ENCODE data around the gene EHBP1L1. TPM values are rescaled to one million over a fixed set of nuclear protein-coding genes. Genes with fewer than 3 reads are reported as not detected.

EHBP1L1 gene
- total and polyA plus RNA-seq, 9 donors: 21.7 to 63.0 (median 40.3) TPM

DNA sequence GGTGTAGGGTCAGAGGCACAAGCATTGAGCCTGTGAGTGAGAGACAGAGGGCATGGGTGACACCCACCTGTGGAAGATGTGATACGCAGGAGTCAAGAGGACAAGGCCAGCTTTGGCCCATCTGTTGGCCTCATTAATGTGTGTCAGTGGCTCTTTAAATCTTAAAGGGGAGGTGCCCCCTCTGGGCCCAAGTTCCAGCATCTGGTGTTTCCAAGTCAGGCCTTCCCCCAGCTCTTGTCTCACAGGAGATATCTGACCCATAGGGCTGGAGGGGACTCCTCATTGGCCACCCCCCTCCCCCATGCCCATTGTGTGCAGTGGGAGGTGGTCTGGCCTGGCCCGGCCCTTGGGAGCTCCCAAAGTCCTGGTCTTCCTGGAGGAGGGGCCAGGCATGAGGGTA is 10.8 kb downstream of the EHBP1L1 start:
- 74 to 82% (median 78%) methylated on average over 2 of the region's 2 CpGs for WGBS, 3 donors
- Histone ChIP-seq H3K9me3 (no peaks in the 10 kb centered on the region), H3K27ac (no peak overlapping the region), H3K4me3 (no peak overlapping the region), H3K36me3 (no peaks in the 10 kb centered on the region), H3K27me3 (no peaks in the 10 kb centered on the region), H3K4me1 (ENCODE audit: insufficient read depth) (no peaks in the 10 kb centered on the region)
- intact Hi-C loops (cut with DNase I): no loop called here
- no peak for DNase-seq
- TF ChIP-seq POLR2A (IDR thresholded peaks at IDR 0.05): no peak
- TF ChIP-seq, protein P1, sequence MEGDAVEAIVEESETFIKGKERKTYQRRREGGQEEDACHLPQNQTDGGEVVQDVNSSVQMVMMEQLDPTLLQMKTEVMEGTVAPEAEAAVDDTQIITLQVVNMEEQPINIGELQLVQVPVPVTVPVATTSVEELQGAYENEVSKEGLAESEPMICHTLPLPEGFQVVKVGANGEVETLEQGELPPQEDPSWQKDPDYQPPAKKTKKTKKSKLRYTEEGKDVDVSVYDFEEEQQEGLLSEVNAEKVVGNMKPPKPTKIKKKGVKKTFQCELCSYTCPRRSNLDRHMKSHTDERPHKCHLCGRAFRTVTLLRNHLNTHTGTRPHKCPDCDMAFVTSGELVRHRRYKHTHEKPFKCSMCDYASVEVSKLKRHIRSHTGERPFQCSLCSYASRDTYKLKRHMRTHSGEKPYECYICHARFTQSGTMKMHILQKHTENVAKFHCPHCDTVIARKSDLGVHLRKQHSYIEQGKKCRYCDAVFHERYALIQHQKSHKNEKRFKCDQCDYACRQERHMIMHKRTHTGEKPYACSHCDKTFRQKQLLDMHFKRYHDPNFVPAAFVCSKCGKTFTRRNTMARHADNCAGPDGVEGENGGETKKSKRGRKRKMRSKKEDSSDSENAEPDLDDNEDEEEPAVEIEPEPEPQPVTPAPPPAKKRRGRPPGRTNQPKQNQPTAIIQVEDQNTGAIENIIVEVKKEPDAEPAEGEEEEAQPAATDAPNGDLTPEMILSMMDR (IDR thresholded peaks at IDR 0.05): no peak
- no peak for TF ChIP-seq EP300 (IDR thresholded peaks at IDR 0.05)

DNA sequence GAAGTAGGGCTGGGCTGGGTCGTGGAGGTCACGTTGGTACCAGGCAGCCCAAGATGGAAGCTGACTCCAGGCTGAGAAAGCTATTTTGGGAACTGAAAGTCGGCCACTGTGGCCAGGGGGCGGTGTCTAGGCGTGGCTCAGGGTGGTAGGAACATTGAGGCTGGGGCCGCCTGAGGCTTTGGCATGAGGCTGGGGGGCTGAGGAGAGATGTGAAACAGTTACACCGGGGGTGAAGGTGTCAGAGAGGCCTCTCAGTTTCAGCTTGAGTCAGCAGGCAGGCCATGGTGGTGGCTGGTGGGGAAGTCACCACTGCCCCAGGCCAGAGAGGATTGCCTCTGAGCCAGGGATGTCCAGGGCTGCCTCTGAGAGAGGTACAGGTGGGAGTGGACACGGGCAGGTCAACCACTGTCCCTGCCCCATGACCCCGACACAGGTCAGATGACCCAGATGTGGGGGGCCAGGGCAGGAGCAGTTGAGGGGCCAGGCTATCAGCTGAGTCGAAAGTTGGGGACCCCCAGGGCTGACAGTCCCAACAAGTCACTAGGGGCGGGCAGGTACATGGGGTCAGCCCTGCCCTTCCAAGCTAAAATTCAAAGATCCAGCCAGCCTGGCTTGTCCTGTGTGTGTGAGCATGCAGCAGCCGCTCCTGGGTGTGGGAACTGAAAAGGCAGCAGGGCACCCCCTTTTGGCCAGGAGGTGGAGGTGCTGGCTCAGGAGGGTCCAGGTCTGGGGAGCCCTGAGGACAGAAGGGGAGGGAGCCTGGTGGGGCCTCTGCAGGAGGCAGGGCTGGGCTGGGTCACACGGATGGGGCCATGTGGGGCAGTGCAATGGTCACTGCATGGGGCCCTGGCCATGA is 12.6 kb downstream of the EHBP1L1 start:
- peak in 3 of 5 donors; percentile 40 to 61 (median 57) for DNase-seq
- no peak overlapping the region for H3K4me3 ChIP-seq
- no peaks in the 10 kb centered on the region for H3K36me3 ChIP-seq
- no peaks in the 10 kb centered on the region for H3K27me3 ChIP-seq
- H3K4me1 ChIP-seq (ENCODE audit: insufficient read depth): no peaks in the 10 kb centered on the region
- WGBS, 3 donors: 67 to 69% (median 69%) methylated on average over 13 of the region's 13 CpGs
- no peaks in the 10 kb centered on the region for H3K9me3 ChIP-seq
- intact Hi-C loops (cut with DNase I): no loop called here
- TF ChIP-seq, protein P1 (IDR thresholded peaks at IDR 0.05): peak in 2 of 3 donors; percentile 33 to 39
- no peak for TF ChIP-seq POLR2A (IDR thresholded peaks at IDR 0.05)
- no peak overlapping the region for H3K27ac ChIP-seq

DNA sequence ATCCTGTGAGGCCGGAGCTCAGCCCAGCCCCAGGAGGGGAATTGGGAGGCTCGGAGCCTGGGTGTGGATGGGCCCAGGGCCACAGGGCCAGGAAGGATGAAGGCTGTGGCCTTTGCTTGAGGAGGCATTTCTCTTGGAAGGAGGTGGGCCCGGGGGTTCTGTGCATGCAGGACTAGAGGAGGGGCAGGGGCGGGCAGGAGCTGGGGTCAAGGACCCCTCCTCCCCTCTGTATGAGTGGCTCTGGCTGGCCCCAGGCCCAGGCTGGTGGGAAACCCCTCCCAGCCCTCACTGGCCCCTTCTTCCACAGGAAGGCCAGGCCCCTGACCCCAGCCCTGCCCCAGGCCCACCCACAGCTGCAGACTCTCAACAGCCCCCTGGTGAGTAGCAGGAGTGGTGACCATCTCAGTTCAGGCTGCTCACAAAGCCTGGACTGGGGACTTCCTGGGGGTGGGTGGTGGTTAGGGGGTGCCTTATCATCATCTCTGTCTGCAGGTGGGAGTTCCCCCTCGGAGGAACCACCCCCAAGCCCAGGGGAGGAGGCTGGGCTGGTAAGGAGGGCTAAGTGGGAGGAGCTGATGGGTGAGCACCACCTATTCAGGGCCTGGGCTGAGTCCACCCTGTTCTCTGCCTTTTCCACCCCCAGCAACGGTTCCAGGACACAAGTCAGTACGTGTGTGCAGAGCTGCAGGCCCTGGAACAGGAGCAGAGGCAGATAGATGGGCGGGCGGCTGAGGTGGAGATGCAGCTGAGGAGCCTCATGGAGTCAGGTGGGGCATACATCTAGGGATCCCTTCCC is 13.8 kb downstream of the EHBP1L1 start:
- H3K27me3 ChIP-seq: no peaks in the 10 kb centered on the region
- H3K4me3 ChIP-seq: no peak overlapping the region
- no peaks in the 10 kb centered on the region for H3K4me1 ChIP-seq (ENCODE audit: insufficient read depth)
- no peak for TF ChIP-seq EP300 (IDR thresholded peaks at IDR 0.05)
- TF ChIP-seq, protein P1 (IDR thresholded peaks at IDR 0.05): no peak
- TF ChIP-seq POLR2A (IDR thresholded peaks at IDR 0.05): no peak
- WGBS, 3 donors: 49 to 55% (median 52%) methylated on average over 8 to 9 of the region's 9 CpGs
- H3K9me3 ChIP-seq: no peaks in the 10 kb centered on the region
- intact Hi-C loops (cut with DNase I): no loop called here
- no peak overlapping the region for H3K27ac ChIP-seq
- no peaks in the 10 kb centered on the region for H3K36me3 ChIP-seq
- peak in 2 of 5 donors; percentile 27 to 43 for DNase-seq

DNA sequence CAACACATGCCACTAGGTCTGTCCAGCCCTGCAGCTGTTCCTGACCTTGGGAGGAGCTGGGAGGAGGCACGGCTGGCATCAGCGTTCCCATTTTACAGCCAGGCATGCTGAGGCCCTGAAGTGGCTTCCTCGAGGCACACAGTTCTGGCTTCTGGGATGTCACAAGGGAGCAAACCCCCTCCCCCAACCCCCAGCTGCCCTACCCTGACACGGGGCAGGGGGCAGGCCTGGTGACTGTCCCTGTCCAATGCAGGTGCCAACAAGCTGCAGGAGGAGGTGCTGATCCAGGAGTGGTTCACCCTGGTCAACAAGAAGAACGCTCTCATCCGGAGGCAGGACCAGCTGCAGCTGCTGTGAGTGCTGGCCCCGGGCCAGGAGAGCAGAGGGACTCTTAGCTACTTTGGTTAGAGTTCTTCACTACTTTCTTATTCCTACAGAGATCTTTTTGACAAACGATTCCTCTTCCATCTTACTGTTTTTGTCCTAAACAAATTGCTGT is 14.4 kb downstream of the EHBP1L1 start:
- Histone ChIP-seq H3K4me1 (ENCODE audit: insufficient read depth) (no peaks in the 10 kb centered on the region), H3K4me3 (no peak overlapping the region), H3K36me3 (no peaks in the 10 kb centered on the region), H3K27me3 (no peaks in the 10 kb centered on the region), H3K9me3 (no peaks in the 10 kb centered on the region), H3K27ac (no peak overlapping the region)
- DNase-seq: peak; percentile 62 to 85 (median 73)
- intact Hi-C loops (cut with DNase I): no loop called here
- 21 to 39% (median 26%) methylated on average over 8 of the region's 8 CpGs for WGBS, 3 donors
- TF ChIP-seq, protein P1 (IDR thresholded peaks at IDR 0.05): no peak
- TF ChIP-seq POLR2A (IDR thresholded peaks at IDR 0.05): no peak
- no peak for TF ChIP-seq EP300 (IDR thresholded peaks at IDR 0.05)

All from ovary (tissue), 9 donors.